Measurements from ENCODE around the gene TCF7. TPM values are rescaled to one million over a fixed set of nuclear protein-coding genes. Genes with fewer than 3 reads are reported as not detected.
A peak's percentile ranks its signal among the peaks of the same experiment; 100 is the strongest.

Gene TCF7
- total RNA-seq, 1 experiment from 2014 or later = 18.2 TPM

- H3K36me3 Mint-ChIP-seq (ENCODE audit: insufficient read depth in 1 of 3, low read depth in 3 of 3) = peaks cover 0 to 16% (median 6%) of the 10 kb centered on the region in 3 experiments; a peak in 4 of 7 replicates
- Histone ChIP-seq H3K56ac (ENCODE audit: insufficient read length, low read depth, low read length) (no peak overlapping the region), H2BK20ac (ENCODE audit: low read depth, low read length, poor library complexity, severe bottlenecking) (no peak overlapping the region), H4K20me1 (ENCODE audit: control insufficient read depth, insufficient read depth, insufficient read length) (peaks cover 3% of the 10 kb centered on the region), H3K79me2 (ENCODE audit: insufficient read depth, low read length) (no peaks in the 10 kb centered on the region), H3K9me3 (ENCODE audit: control insufficient read depth, low read depth, low read length) (no peaks in the 10 kb centered on the region), H3K23ac (ENCODE audit: insufficient read length, low read depth, low read length) (no peak overlapping the region), H2AK5ac (ENCODE audit: insufficient read length, low read length) (no peak overlapping the region), H2AFZ (ENCODE audit: low read length) (no peak overlapping the region), H3K9ac (ENCODE audit: extremely low read depth, insufficient read length, low read length) (peak overlapping the region; percentile 49), H4K5ac (ENCODE audit: insufficient read length, low read depth, low read length) (no peak overlapping the region), H3K4me1 (ENCODE audit: insufficient read depth, low read length) (no peaks in the 10 kb centered on the region), H4K91ac (ENCODE audit: insufficient read length, low read depth, low read length) (no peak overlapping the region), H3K4ac (ENCODE audit: low read depth, low read length) (no peak overlapping the region), H3K23me2 (ENCODE audit: insufficient read length, low read depth, low read length, poor library complexity, severe bottlenecking) (peaks cover 14% of the 10 kb centered on the region), H3K27ac (ENCODE audit: insufficient read length, low read depth, low read length) (no peak overlapping the region), H3K14ac (ENCODE audit: insufficient read depth, low read length) (peak overlapping the region; percentile 81), H4K8ac (replicated peaks; ENCODE audit: insufficient read length, low read depth, low read length) (no peak overlapping the region), H3T11ph (ENCODE audit: low read length) (no peak overlapping the region), H3K27me3 (ENCODE audit: insufficient read depth, low read length) (peaks cover 22% of the 10 kb centered on the region), H2BK15ac (ENCODE audit: low read depth, low read length) (no peak overlapping the region), H3K4me2 (ENCODE audit: insufficient read depth, insufficient read length, low read length) (peak overlapping the region; percentile 29), H2BK5ac (ENCODE audit: insufficient read length, low read length) (no peak overlapping the region), H3K18ac (ENCODE audit: insufficient read length, low read depth, low read length) (peak overlapping the region; percentile 45), H2BK120ac (ENCODE audit: low read depth, low read length, poor library complexity, severe bottlenecking) (no peak overlapping the region), H2BK12ac (ENCODE audit: insufficient read length, low read depth, low read length) (no peak overlapping the region), H3K79me1 (ENCODE audit: insufficient read depth, low read depth, low read length, poor library complexity, severe bottlenecking) (no peaks in the 10 kb centered on the region)
- H3K27ac Mint-ChIP-seq = no peak overlapping the region
- no CpG with 5 or more reads among the region's 110 CpGs for WGBS (ENCODE audit: extremely low coverage, insufficient read length, low lambda C conversion rate)
- TF ChIP-seq CTCF (conservative IDR thresholded peaks at IDR 0.05) = no peak
- H3K27me3 Mint-ChIP-seq (ENCODE audit: low read depth) = peaks cover 42% of the 10 kb centered on the region
- H3K4me1 Mint-ChIP-seq = peaks cover 14 to 16% of the 10 kb centered on the region in 2 experiments
- H3K9me3 Mint-ChIP-seq = no peaks in the 10 kb centered on the region; a peak in 1 of 5 replicates
- peak; percentile 89 for DNase-seq
- H3K4me3 Mint-ChIP-seq = peak overlapping the region; percentile 73 to 82
These were observed 665 bp downstream of the TCF7 start for GRCh38 chr5:134114886-134115805.

All from H9 (cell line).